Thoracic aorta (tissue), 2 donors: ENCODE data around the gene LIN9. TPM values are rescaled to one million over a fixed set of nuclear protein-coding genes. Genes with fewer than 3 reads are reported as not detected.
"Not testable (repeated sequence)": the region's sequence is repeated elsewhere in the genome, so short reads cannot be mapped to it uniquely, and the experiment has no call there.

Source experiments
- ATAC-seq: fragments of 150-250 bp; one replicate; pipeline ENCODE4 v1.8.0; 2017; ENCODE audit warnings: low read depth; ENCODE audit not compliant: insufficient number of reproducible peaks, low FRiP score
- DNase-seq: peaks from one replicate; pipeline ENCODE4 v3.0.0-alpha.2; 2020; ENCODE audit warnings: low spot score
- H3K27ac ChIP-seq, 2 donors: fragments of 200-600 bp; sonication (generic); 1 replicate in 1 of 2; 2 replicates in 1 of 2; pipeline ENCODE4 v1.5.1; 2016; ENCODE audit warnings: mild to moderate bottlenecking in 2 of 2, moderate library complexity in 2 of 2
- H3K27me3 ChIP-seq: fragments of 200-600 bp; sonication (generic); replicated peaks from 2 replicates; pipeline ENCODE4 v1.6.0; 2016; ENCODE audit warnings: mild to moderate bottlenecking; ENCODE audit not compliant: insufficient read depth
- H3K36me3 ChIP-seq: fragments of 200-600 bp; sonication (generic); one replicate; pipeline ENCODE4 v1.5.1; 2016
- H3K4me1 ChIP-seq, 2 donors: fragments of 200-600 bp; sonication (generic); 1 replicate in 1 of 2; 2 replicates in 1 of 2; pipeline versions ENCODE4 v1.5.1 to v1.6.0; 2016; ENCODE audit warnings: low read depth in 2 of 2, mild to moderate bottlenecking in 1 of 2; ENCODE audit not compliant: control insufficient read depth in 1 of 2
- H3K4me3 ChIP-seq: fragments of 200-600 bp; sonication (generic); 2 replicates; pipeline ENCODE4 v1.5.1; 2016; ENCODE audit warnings: mild to moderate bottlenecking
- H3K9me3 ChIP-seq: fragments of 200-600 bp; sonication (generic); 2 replicates; pipeline ENCODE4 v1.5.1; 2016
- total RNA-seq, 2 donors: library from RNA; depleted of rRNA; stranded (reverse); fragments of >200 nt; gene quantifications; one replicate each; pipeline versions ENCODE4 v1.1.0 to v1.2.3, GENCODE V29; 2016
- TF ChIP-seq, protein P1 (sequence below): fragments of 200-600 bp; sonication (generic); IDR thresholded peaks from one replicate; pipeline ENCODE4 v1.5.1; 2019; ENCODE audit warnings: antibody characterized with exemption

LIN9 gene
- total RNA-seq, 2 donors from 2014 or later: 1.3 to 1.6 TPM

GRCh38 chr1:226268421-226269124, 40.4 kb downstream of the LIN9 start:
- no peaks in the 10 kb centered on the region for H3K36me3 ChIP-seq
- H3K27ac ChIP-seq: peak overlapping the region in 1 of 2 donors; percentile 49
- no peak overlapping the region for H3K4me3 ChIP-seq
- no peaks in the 10 kb centered on the region for H3K9me3 ChIP-seq
- H3K27me3 ChIP-seq: no peaks in the 10 kb centered on the region
- TF ChIP-seq, protein P1, sequence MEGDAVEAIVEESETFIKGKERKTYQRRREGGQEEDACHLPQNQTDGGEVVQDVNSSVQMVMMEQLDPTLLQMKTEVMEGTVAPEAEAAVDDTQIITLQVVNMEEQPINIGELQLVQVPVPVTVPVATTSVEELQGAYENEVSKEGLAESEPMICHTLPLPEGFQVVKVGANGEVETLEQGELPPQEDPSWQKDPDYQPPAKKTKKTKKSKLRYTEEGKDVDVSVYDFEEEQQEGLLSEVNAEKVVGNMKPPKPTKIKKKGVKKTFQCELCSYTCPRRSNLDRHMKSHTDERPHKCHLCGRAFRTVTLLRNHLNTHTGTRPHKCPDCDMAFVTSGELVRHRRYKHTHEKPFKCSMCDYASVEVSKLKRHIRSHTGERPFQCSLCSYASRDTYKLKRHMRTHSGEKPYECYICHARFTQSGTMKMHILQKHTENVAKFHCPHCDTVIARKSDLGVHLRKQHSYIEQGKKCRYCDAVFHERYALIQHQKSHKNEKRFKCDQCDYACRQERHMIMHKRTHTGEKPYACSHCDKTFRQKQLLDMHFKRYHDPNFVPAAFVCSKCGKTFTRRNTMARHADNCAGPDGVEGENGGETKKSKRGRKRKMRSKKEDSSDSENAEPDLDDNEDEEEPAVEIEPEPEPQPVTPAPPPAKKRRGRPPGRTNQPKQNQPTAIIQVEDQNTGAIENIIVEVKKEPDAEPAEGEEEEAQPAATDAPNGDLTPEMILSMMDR: no peak
- peaks cover 6 to 22% of the 10 kb centered on the region in 2 donors for H3K4me1 ChIP-seq
- ATAC-seq (peak; percentile 68), DNase-seq (no peak)

DNA sequence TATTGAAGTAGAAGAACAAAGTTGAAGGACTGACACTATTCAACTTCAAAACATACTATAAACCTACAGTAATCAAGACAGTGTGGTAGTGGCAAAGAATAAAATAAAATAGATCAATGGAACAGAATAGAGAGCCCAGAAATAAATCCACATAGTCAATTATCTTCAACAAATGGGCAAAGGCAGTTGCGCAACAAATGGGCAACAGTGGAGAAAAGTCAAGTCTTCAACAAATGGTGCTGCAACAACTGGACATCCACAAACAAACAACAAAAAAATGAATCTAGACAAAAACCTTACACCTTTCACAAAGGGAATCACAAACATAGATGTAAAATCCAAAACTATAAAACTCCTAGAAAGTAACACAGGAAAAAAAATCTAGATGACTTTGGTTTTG, 47.1 kb downstream of the LIN9 start:
- Histone ChIP-seq H3K4me3 (no peak overlapping the region), H3K36me3 (no peaks in the 10 kb centered on the region), H3K9me3 (no peaks in the 10 kb centered on the region), H3K27ac (no peak overlapping the region), H3K4me1 (no peaks in the 10 kb centered on the region), H3K27me3 (no peaks in the 10 kb centered on the region)
- DNase-seq: no peak
- TF ChIP-seq, protein P1: no peak
- ATAC-seq: no peak

DNA sequence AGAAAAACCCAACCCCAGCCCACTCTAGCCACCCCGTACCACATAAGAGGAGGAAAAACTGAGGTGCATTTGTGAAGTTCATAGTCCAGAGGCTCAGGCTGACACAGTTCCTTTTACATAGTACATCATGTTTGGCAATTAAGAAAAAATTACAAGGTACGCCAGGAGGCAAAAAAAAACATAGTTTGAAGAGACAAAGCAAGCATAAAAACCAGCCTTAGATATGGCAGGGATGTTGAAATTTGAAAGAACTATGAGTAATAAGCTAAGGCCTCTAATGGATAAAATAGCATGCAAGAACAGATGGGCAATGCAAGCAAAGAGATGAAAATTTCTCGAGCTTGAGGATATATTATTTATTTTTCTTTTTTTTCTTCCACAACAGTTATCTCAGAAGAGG, 53.6 kb downstream of the LIN9 start:
- Histone ChIP-seq H3K4me3 (no peak overlapping the region), H3K36me3 (no peaks in the 10 kb centered on the region), H3K27me3 (no peaks in the 10 kb centered on the region), H3K27ac (no peak overlapping the region), H3K4me1 (no peaks in the 10 kb centered on the region), H3K9me3 (no peaks in the 10 kb centered on the region)
- ATAC-seq (peak; percentile 50), DNase-seq (no peak)
- TF ChIP-seq, protein P1: no peak

DNA sequence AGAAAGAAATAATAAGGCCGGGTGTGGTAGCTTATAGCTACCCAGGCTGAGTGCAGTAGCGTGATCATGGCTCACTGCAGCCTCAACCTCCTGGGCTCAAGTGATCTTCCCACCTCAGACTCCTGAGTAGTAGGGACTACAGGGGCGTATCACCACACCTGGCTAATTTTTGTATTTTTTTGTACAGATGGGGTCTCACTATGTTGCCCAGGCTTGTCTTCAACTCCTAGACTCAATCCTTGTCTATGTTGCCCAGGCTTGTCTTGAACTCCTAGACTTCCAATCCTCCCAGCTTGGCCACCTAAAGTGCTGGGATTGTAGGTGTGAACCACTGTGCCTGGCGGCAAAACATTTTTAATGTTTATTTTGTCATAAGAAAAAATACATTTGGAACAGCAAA, 55.0 kb downstream of the LIN9 start:
- DNase-seq: no peak
- Histone ChIP-seq H3K4me1 (no peaks in the 10 kb centered on the region), H3K27me3 (no peaks in the 10 kb centered on the region), H3K27ac (no peak overlapping the region), H3K9me3 (no peaks in the 10 kb centered on the region), H3K4me3 (no peak overlapping the region), H3K36me3 (no peaks in the 10 kb centered on the region)
- TF ChIP-seq, protein P1: no peak
- no peak for ATAC-seq

GRCh38 chr1:226252841-226253240, 56.1 kb downstream of the LIN9 start:
- not testable (repeated sequence) for DNase-seq, ATAC-seq, H3K4me3 ChIP-seq, H3K27me3 ChIP-seq, H3K36me3 ChIP-seq, H3K9me3 ChIP-seq, H3K27ac ChIP-seq, H3K4me1 ChIP-seq

DNA sequence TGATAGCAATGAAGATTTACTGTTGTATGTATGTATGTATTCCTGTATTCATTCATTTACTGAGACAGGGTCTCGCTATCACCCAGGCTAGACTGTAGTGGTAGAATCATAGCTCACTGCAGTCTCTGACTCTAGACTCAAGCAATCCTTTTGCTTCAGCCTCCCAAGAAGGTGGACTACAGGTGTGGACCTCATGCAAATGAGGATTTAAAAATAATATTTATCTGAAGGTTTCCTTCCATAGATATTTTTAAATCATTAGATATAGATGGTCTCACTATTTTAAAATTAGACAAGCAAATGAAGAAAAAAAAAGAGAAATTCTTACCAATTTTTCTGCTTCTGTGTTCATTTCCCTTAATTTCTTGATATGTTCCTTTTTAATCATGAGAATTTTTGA, 58.5 kb downstream of the LIN9 start:
- no peaks in the 10 kb centered on the region for H3K27me3 ChIP-seq
- TF ChIP-seq, protein P1: no peak
- ATAC-seq (no peak), DNase-seq (no peak)
- H3K9me3 ChIP-seq: no peaks in the 10 kb centered on the region
- H3K27ac ChIP-seq: no peak overlapping the region
- no peak overlapping the region for H3K4me3 ChIP-seq
- H3K36me3 ChIP-seq: no peaks in the 10 kb centered on the region
- H3K4me1 ChIP-seq: peaks cover 0 to 8% of the 10 kb centered on the region in 2 donors
